B cell (primary cell): ENCODE measurements around the gene TSGA10. TPM values are rescaled to one million over a fixed set of nuclear protein-coding genes. Genes with fewer than 3 reads are reported as not detected.

Source experiments
- ATAC-seq: fragments of 200-7000 bp; cut with Tn5 transposase; one replicate; pipeline ENCODE4 v1.10.0; 2021; ENCODE audit warnings: low read depth, mild to moderate bottlenecking, moderate number of reproducible peaks, moderate library complexity
- CTCF ChIA-PET: fragments of 350-600 bp; sonication (Branson Sonifier 250); formaldehyde crosslinking; loops from one replicate; lab custom pipeline; 2021; ENCODE audit warnings: antibody characterized with exemption, inconsistent platforms; lab: Charles Lee
- POLR2A ChIA-PET: fragments of 350-600 bp; sonication (Branson Sonifier 250); formaldehyde crosslinking; loops from one replicate; lab custom pipeline; 2021; ENCODE audit warnings: antibody characterized with exemption; lab: Charles Lee
- DNase-seq: peaks from one replicate; pipeline ENCODE4 v3.0.0; 2013
- H2AFZ ChIP-seq: 2 replicates; pipeline ENCODE4 v1.6.1; 2012; ENCODE audit warnings: mild to moderate bottlenecking, low read depth, low read length; ENCODE audit not compliant: insufficient read depth, poor library complexity, severe bottlenecking
- H3K27ac ChIP-seq, 2 donors: 1 replicate in 1 of 2; 2 replicates in 1 of 2; pipeline ENCODE4 v1.5.1; 2012 to 2013; ENCODE audit warnings: low read length in 2 of 2, mild to moderate bottlenecking in 2 of 2, moderate library complexity in 1 of 2
- H3K27me3 ChIP-seq, 4 experiments: fragments of 200-600 bp in 1 of 4; sonication (generic) in 1 of 4; replicated peaks in 1 of 4; 1 replicate in 2 of 4; 2 replicates in 2 of 4; pipeline versions ENCODE4 v1.6.1 to v1.7.0; 2013 to 2016; ENCODE audit warnings: low read length in 3 of 4, mild to moderate bottlenecking in 2 of 4, mixed read lengths in 1 of 4, moderate library complexity in 1 of 4; ENCODE audit not compliant: insufficient read depth in 4 of 4, control insufficient read depth in 3 of 4; ENCODE audit errors: control extremely low read depth in 1 of 4
- H3K36me3 ChIP-seq, 2 experiments: replicated peaks in 1 of 2; 1 replicate in 1 of 2; 2 replicates in 1 of 2; pipeline versions ENCODE4 v1.6.1 to v1.7.1; 2013; ENCODE audit warnings: low read length in 1 of 2; ENCODE audit not compliant: insufficient read depth in 2 of 2, control insufficient read depth in 1 of 2; ENCODE audit errors: control extremely low read depth in 1 of 2, extremely low read depth in 1 of 2
- H3K4me1 ChIP-seq, 2 donors: fragments of 200-600 bp in 1 of 2; sonication (generic) in 1 of 2; 1 replicate in 1 of 2; 2 replicates in 1 of 2; pipeline versions ENCODE4 v1.5.1 to v1.6.1; 2013 to 2017; ENCODE audit warnings: low read length in 2 of 2; ENCODE audit not compliant: control insufficient read depth in 2 of 2, insufficient read depth in 2 of 2
- H3K4me2 ChIP-seq: replicated peaks from 2 replicates; pipeline ENCODE3; 2012; ENCODE audit warnings: mild to moderate bottlenecking, low read depth, low read length; ENCODE audit not compliant: poor library complexity, severe bottlenecking
- H3K4me3 ChIP-seq, 5 experiments: fragments of 200-600 bp in 1 of 5; sonication (generic) in 1 of 5; 1 replicate in 3 of 5; 2 replicates in 2 of 5; pipeline versions ENCODE4 v1.5.1 to v1.7.0; 2011 to 2016; ENCODE audit warnings: low read length in 4 of 5, mild to moderate bottlenecking in 4 of 5, low read depth in 2 of 5, control low read depth in 1 of 5, moderate library complexity in 1 of 5; ENCODE audit not compliant: insufficient read depth in 1 of 5; ENCODE audit errors: control extremely low read depth in 1 of 5, extremely low read depth in 1 of 5
- H3K79me2 ChIP-seq: fragments of 200-600 bp; sonication (generic); one replicate; pipeline ENCODE4 v1.6.0; 2016; ENCODE audit warnings: low read length; ENCODE audit not compliant: control insufficient read depth, insufficient read depth
- H3K9ac ChIP-seq: fragments of 200-600 bp; sonication (generic); 2 replicates; pipeline ENCODE4 v1.6.1; 2017; ENCODE audit warnings: mild to moderate bottlenecking, low read length, moderate library complexity
- H3K9me3 ChIP-seq, 3 donors: one replicate each; pipeline versions ENCODE4 v1.6.1 to v1.7.1; 2013; ENCODE audit warnings: low read length in 2 of 3; ENCODE audit not compliant: control insufficient read depth in 2 of 3, insufficient read depth in 1 of 3; ENCODE audit errors: control extremely low read depth in 1 of 3
- H4K20me1 ChIP-seq: 2 replicates; pipeline ENCODE4 v1.6.0; 2012; ENCODE audit warnings: mild to moderate bottlenecking, low read length; ENCODE audit not compliant: insufficient read depth, control insufficient read depth, poor library complexity, severe bottlenecking
- H3K27ac Mint-ChIP-seq: one replicate; pipeline ENCODE4 v1.8.0; 2021; ENCODE audit warnings: mixed read lengths
- H3K27me3 Mint-ChIP-seq: one replicate; pipeline ENCODE4 v1.8.0; 2021; ENCODE audit warnings: mixed read lengths
- H3K4me1 Mint-ChIP-seq: one replicate; pipeline ENCODE4 v1.8.0; 2021; ENCODE audit warnings: mixed read lengths
- H3K4me3 Mint-ChIP-seq: one replicate; pipeline ENCODE4 v1.8.0; 2021; ENCODE audit warnings: mixed read lengths
- H3K9me3 Mint-ChIP-seq: one replicate; pipeline ENCODE4 v1.8.0; 2022; ENCODE audit warnings: mixed read lengths; ENCODE audit not compliant: insufficient read depth
- CTCF ChIP-seq: fragments of 200-600 bp; IDR thresholded peaks from one replicate; pipeline ENCODE4 v1.8.0; 2022; ENCODE audit warnings: antibody characterized with exemption, mild to moderate bottlenecking
- EZH2 ChIP-seq: IDR thresholded peaks from 2 replicates; pipeline ENCODE4 v1.6.1; 2012; ENCODE audit warnings: borderline replicate concordance, low read depth, mild to moderate bottlenecking, moderate library complexity, low read length; ENCODE audit not compliant: insufficient read depth, poor library complexity, severe bottlenecking
- WGBS: methylation state at CpG from one replicate; pipeline ENCODE4 v1.1.5; 2013; ENCODE audit warnings: missing lambda C conversion rate; ENCODE audit not compliant: insufficient coverage; 5-methylcytosine and 5-hydroxymethylcytosine counted together
- intact Hi-C: fragments of 100-400 bp; cut with micrococcal nuclease; formaldehyde crosslinking; loops from one replicate; pipeline ENCODE4 v1.10.0; 2022
- polyA plus RNA-seq: library from polyadenylated mRNA; depleted of rRNA; stranded (reverse); fragments of >200 nt; gene quantifications from 2 replicates; pipeline ENCODE4 v1.2.3, GENCODE V29; 2012
- total RNA-seq, 2 donors: library from RNA; stranded (reverse); fragments of 120-200 nt in 1 of 2; gene quantifications; 1 replicate in 1 of 2; 2 replicates in 1 of 2; pipeline versions ENCODE4 v1.2.3 to v1.2.4, GENCODE V29; 2013 to 2022

TSGA10 gene
- total and polyA plus RNA-seq, 2 donors (not counting 1 experiment from before 2014, with no cell fraction given), result 4.6 to 39.6 TPM

GRCh38 chr2:99183025-99183424 lies 28.3 kb upstream of the TSGA10 start:
- WGBS, result 100% methylated on average over 2 of the region's 3 CpGs
- POLR2A ChIA-PET, result no interaction called here
- peaks cover 25 to 26% of the 10 kb centered on the region in 2 donors for H3K4me1 ChIP-seq
- intact Hi-C loops, result no loop called here
- no peaks in the 10 kb centered on the region for H3K27me3 Mint-ChIP-seq
- ATAC-seq (no peak), DNase-seq (no peak)
- CTCF ChIA-PET, result no interaction called here
- H3K4me2 ChIP-seq, result no peak overlapping the region
- H4K20me1 ChIP-seq, result peaks cover 12% of the 10 kb centered on the region
- H3K36me3 ChIP-seq, result peaks cover 3 to 13% of the 10 kb centered on the region in 2 experiments
- no peaks in the 10 kb centered on the region for H3K9me3 Mint-ChIP-seq
- H3K4me3 ChIP-seq, result no peak overlapping the region
- H3K27ac Mint-ChIP-seq, result no peak overlapping the region
- H2AFZ ChIP-seq, result no peak overlapping the region
- H3K79me2 ChIP-seq, result peaks cover 82% of the 10 kb centered on the region
- H3K4me1 Mint-ChIP-seq, result peaks cover 41% of the 10 kb centered on the region
- H3K4me3 Mint-ChIP-seq, result no peak overlapping the region
- H3K9ac ChIP-seq, result no peak overlapping the region
- no peaks in the 10 kb centered on the region for H3K27me3 ChIP-seq
- H3K27ac ChIP-seq, result no peak overlapping the region
- TF ChIP-seq EZH2 (no peak), CTCF (no peak)
- H3K9me3 ChIP-seq, result no peaks in the 10 kb centered on the region

- Histone ChIP-seq H3K9me3 (no peaks in the 10 kb centered on the region), H3K36me3 (peaks cover 2 to 6% of the 10 kb centered on the region in 2 experiments), H3K27ac (peak overlapping the region in 1 of 2 donors; percentile 95), H3K4me2 (peak overlapping the region; percentile 84), H3K79me2 (peaks cover 95% of the 10 kb centered on the region), H3K4me3 (peak overlapping the region; percentile 93 to 100 (median 97)), H3K4me1 (peaks cover 25 to 26% of the 10 kb centered on the region in 2 donors), H2AFZ (peak overlapping the region; percentile 93), H3K27me3 (no peaks in the 10 kb centered on the region), H4K20me1 (peaks cover 17% of the 10 kb centered on the region), H3K9ac (peak overlapping the region; percentile 95)
- H3K27me3 Mint-ChIP-seq, result no peaks in the 10 kb centered on the region
- no peak overlapping the region for H3K27ac Mint-ChIP-seq
- intact Hi-C loops, result loop anchor here (1.0 kb wide), 3 partner anchors 27 to 155 kb away; partner anchors contain the start of genes C2orf15, LIPT1, TSGA10 and TXNDC9
- ChIA-PET POLR2A (interaction anchor here (0.7 kb wide), 2 partner anchors 40 to 1070 kb away, joined by 3 to 6 read pairs; partner anchors contain the start of gene C2orf15), CTCF (interaction anchor here (0.6 to 2.2 kb wide), 2 partner anchors 9 to 532 kb away, joined by 4 to 9 read pairs; no protein-coding TSS in a partner anchor)
- TF ChIP-seq EZH2 (no peak), CTCF (no peak)
- DNase-seq, result no peak
- no peaks in the 10 kb centered on the region for H3K9me3 Mint-ChIP-seq
- peak overlapping the region; percentile 99 for H3K4me3 Mint-ChIP-seq
- no peak for ATAC-seq
- H3K4me1 Mint-ChIP-seq, result peaks cover 49% of the 10 kb centered on the region
- WGBS, result no CpG with 5 or more reads among the region's 4 CpGs
These were observed 26.9 kb upstream of the TSGA10 start for GRCh38 chr2:99181624-99182000.
